ENCODE measurements around the gene PRDM15. TPM values are rescaled to one million over a fixed set of nuclear protein-coding genes. Genes with fewer than 3 reads are reported as not detected.

PRDM15 gene
- total RNA-seq, 4 donors from 2014 or later: 4.7 to 12.3 (median 7.3) TPM

- Histone ChIP-seq H3K9me3 (no peaks in the 10 kb centered on the region), H3K4me3 (replicated peaks in 1 of 3) (no peak overlapping the region), H3K36me3 (no peaks in the 10 kb centered on the region), H3K27ac (no peak overlapping the region), H3K27me3 (no peaks in the 10 kb centered on the region), H3K4me1 (peaks cover 49 to 61% of the 10 kb centered on the region in 2 donors)
- TF ChIP-seq POLR2A (IDR thresholded peaks at IDR 0.05) (no peak), CTCF (IDR thresholded peaks at IDR 0.05) (no peak)
- 78 to 89% methylated on average over 7 of the region's 7 CpGs for WGBS, 2 donors
- DNase-seq: no peak
- intact Hi-C loops (cut with DNase I): no loop called here
Measured at GRCh38 chr21:41764558-41765419, 114.4 kb downstream of the PRDM15 start.

- H3K4me1 ChIP-seq: peaks cover 49 to 58% of the 10 kb centered on the region in 2 donors
- no peak overlapping the region for H3K27ac ChIP-seq
- no peaks in the 10 kb centered on the region for H3K9me3 ChIP-seq
- no peak for TF ChIP-seq POLR2A (IDR thresholded peaks at IDR 0.05)
- TF ChIP-seq CTCF (IDR thresholded peaks at IDR 0.05): no peak
- DNase-seq: no peak
- intact Hi-C loops (cut with DNase I): no loop called here
- H3K36me3 ChIP-seq: no peaks in the 10 kb centered on the region
- WGBS, 2 donors: 68 to 69% methylated on average over 4 to 8 of the region's 8 CpGs
- no peaks in the 10 kb centered on the region for H3K27me3 ChIP-seq
- H3K4me3 ChIP-seq (replicated peaks in 1 of 3): no peak overlapping the region
Measured at GRCh38 chr21:41763996-41764395, 115.1 kb downstream of the PRDM15 start.

GRCh38 chr21:41763398-41763931 lies 115.7 kb downstream of the PRDM15 start:
- 73 to 79% methylated on average over 19 to 21 of the region's 21 CpGs for WGBS, 2 donors
- no peak for DNase-seq
- Histone ChIP-seq H3K36me3 (no peaks in the 10 kb centered on the region), H3K9me3 (no peaks in the 10 kb centered on the region), H3K27me3 (no peaks in the 10 kb centered on the region), H3K27ac (no peak overlapping the region), H3K4me1 (peaks cover 53 to 60% of the 10 kb centered on the region in 2 donors), H3K4me3 (replicated peaks in 1 of 3) (no peak overlapping the region)
- intact Hi-C loops (cut with DNase I): no loop called here
- no peak for TF ChIP-seq POLR2A (IDR thresholded peaks at IDR 0.05)
- TF ChIP-seq CTCF (IDR thresholded peaks at IDR 0.05): no peak

GRCh38 chr21:41762753-41763152 lies 116.4 kb downstream of the PRDM15 start:
- no peaks in the 10 kb centered on the region for H3K27me3 ChIP-seq
- TF ChIP-seq POLR2A (IDR thresholded peaks at IDR 0.05) (no peak), CTCF (IDR thresholded peaks at IDR 0.05) (no peak)
- no peak for DNase-seq
- intact Hi-C loops (cut with DNase I): no loop called here
- H3K4me3 ChIP-seq (replicated peaks in 1 of 3): no peak overlapping the region
- H3K9me3 ChIP-seq: no peaks in the 10 kb centered on the region
- H3K36me3 ChIP-seq: no peaks in the 10 kb centered on the region
- WGBS, 2 donors: 58 to 63% methylated on average over 16 of the region's 16 CpGs
- peak overlapping the region in 1 of 3 donors; percentile 85 for H3K27ac ChIP-seq
- H3K4me1 ChIP-seq: peaks cover 47 to 60% of the 10 kb centered on the region in 2 donors

Data from thyroid gland (tissue), 4 donors.